IPS DF 19.7 (cell line): ENCODE results near the gene REEP1.
A peak's percentile ranks its signal among the peaks of the same experiment; 100 is the strongest.

Experiments used
- DNase-seq: peaks from one replicate; pipeline ENCODE4 v3.0.0-alpha.2; 2013; ENCODE audit warnings: low read depth, low spot score

REEP1 gene, protein sequence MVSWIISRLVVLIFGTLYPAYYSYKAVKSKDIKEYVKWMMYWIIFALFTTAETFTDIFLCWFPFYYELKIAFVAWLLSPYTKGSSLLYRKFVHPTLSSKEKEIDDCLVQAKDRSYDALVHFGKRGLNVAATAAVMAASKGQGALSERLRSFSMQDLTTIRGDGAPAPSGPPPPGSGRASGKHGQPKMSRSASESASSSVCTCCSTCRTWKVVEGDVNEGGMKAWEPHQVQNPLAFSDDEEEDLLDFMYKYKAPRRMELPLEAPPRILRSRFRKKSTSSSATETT

DNA sequence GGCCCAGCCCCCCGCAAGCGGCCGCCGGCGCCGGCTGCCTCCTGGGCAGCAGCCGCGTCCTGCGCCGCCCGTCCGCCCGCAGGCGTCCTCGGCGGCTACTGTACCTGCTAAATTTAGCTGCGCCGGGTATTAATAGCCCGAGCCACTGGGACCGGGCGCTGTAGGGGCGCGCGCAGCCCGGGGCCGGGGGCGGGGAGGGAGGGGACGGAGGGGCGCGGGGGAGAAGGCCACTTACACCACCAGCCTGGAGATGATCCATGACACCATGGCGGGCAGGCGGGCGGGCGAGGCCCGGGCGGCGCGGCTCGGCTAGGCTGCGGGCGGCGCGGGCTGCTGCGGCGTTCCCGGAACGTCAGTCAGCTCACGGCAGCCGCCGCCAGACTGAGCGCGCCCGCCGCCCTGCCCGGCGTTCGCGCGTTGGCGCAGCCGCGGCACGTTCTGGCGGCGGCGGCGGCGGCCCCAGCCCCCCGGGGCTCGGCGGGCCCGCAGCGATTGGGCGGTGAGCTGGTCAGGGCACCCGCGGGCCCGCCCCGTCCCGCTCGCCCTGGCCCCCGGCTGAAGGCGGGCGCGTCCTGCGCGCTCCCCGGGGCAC, at the start of gene REEP1:
REEP1 (minus strand) TSS at position 383 of the 592 bp plus-strand sequence; CDS start at position 267, 116 bp downstream.
- DNase-seq, result no peak

DNA sequence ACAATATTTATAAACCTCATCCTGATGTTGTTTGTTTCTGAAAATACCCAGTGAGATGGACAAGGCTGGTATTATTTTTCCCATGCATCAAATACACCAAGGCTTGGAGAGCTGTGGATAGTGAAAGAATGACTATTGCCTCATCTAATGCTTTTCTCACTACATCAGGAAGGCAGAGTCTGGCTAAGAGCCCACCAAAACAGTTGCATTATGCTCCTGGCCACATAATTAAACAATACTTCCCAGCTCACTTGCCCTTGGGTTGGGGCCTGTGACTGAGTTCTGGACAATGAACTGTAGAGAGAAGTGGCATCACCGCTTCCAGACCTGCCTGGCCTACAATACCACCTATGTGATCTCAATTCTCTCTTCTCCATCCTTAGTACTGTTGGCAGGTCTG, 46.4 kb upstream of the REEP1 start:
- no peak for DNase-seq

DNA sequence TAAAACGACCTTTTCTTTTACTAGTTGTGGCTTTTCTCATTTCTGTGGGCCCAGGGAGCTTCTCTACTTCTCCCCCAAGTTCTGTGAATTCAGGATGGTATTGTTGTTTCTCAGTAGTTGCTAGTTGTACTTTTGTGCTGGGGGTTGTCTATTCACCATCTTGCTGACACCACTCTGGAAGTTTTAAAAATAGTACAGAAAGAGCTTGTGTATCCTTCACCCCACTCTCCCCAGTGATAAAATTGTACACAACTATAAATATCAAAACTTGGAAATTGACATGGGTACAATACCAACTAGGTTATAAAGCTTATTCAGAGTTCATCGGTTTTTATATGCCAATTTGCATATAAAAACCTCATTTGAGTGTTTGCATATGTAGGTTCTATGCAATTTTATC, 45.3 kb upstream of the REEP1 start:
- DNase-seq, result no peak

DNA sequence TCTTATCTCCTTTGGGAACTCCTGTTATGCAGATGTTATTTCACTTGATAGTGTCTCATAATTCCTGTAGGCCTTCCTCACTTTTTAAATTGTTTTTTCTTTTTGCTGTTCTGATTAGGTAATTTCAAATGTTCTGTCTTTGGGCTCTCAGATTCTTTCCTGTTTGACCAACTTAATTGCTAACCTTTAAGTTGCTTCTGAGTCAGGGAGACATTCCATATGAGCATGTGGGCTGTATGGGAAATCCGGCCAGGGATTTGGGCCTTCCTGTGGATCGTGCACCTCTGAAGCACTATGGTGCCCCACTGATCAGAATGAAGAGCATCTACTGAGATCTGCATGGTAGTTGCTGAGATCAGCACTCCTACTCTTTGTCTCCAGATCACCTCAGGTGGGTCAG, 44.7 kb upstream of the REEP1 start:
- DNase-seq, result no peak

DNA sequence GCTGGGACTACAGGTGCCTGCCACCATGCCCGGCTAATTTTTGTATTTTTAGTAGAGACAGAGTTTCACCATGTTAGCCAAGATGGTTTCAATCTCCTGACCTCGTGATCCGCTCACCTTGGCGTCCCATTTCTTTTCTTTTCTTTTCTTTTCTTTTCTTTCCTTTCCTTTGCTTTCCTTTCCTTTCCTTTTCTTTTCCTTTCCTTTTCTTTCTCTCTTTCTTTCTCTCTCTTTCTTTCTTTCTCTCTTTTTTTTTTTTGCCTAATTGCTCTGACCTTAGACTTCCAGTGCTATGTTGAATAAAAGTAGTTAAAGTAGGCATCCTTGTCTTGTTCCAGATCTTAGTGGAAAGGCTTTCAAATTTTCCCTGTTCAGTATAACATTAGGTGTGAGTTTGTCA, 41.0 kb upstream of the REEP1 start:
- no peak for DNase-seq

DNA sequence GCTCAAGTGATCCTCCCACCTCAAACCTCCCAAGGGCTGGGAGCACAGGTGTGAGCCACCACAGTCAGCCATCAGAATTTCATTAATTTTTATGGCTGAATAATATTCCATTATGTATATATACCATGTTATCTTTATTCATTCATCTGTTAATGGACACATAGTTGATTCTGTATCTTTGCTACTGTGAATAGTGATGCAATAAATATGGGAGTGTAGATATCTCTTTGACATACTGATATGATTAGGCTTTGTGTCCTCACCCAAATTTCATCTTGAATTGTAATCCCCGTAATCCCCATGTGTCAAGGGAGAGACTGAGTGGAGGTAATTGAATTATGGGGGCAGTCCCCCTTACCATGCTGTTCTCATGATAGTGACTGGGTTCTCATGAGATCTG, 38.2 kb upstream of the REEP1 start:
- no peak for DNase-seq

DNA sequence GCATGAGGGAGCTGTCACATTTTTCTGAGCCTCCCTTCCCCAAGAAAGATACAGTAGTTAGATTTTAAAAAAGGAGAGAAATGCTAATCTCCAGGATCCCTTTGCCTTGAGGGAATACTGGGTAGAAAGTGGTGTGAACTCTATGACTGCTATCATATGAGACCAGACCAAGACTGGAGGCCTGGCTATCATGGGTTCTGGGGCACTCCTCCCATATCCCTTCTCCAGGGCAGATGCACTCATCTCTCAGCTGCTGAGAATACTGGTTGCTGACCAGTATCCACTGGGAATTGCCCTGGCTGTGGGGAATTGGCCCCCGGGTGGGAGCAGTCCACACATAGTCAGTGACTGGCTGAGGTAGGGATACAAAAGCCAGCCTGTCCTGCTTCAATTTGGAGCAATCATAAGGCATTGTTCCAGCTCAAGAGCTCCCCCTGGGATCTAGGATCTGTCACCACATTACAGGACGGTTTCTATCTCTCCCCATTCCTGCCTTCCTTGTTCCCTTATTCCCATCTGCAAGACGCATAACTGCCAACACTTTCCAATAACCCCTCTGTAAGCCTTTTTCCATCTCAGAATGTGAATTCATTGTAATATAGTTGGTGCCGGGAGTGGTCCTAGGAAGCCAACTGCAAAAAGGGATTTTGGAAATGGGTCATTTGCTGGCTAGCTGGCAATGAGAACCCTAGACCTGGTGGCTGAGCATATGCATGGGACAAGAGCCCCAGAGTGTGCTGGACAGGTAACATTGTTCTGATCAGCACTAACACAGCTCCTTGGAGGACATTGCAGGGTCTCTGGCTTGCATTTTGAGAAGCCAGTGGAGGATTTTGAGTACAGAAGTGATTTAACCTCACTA, 35.4 kb upstream of the REEP1 start:
- DNase-seq, result peak; percentile 35

DNA sequence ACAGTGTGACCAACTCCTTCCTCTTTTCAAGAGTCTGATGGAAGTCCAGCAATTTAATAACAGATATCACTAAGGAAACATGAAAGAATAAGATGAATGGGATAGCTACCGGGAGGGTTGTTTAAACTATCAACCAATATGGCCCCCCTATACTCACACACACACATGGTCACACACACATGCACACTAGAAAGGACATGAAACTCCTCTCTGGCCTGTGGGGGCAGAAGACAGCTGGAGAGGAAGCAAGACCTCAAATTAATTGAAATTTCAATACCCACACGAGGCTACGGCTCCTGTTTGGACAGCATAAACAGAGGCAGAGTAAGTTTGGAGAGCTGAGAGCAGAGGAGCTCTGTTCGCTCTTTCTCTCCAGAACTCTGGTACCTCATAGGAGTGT, 34.7 kb upstream of the REEP1 start:
- no peak for DNase-seq

DNA sequence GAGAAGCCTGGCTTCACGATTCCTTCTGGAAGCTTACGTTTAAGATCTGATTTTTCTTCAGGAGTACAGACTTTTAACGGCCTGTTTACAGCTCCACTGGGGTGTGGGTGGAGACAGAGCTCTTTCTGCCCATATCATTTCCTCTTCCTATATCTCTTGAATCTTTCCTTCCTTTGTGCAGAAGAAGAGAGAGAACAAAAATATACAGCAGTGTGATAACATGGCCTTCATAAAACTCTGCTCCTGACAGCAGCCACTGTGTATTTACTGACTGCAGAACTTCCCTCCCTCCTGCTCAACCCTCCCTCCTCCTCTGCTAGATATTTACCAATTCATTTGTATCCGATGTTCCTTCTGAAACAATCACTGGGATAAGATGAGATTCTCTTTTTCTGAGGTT, 34.1 kb upstream of the REEP1 start:
- no peak for DNase-seq

DNA sequence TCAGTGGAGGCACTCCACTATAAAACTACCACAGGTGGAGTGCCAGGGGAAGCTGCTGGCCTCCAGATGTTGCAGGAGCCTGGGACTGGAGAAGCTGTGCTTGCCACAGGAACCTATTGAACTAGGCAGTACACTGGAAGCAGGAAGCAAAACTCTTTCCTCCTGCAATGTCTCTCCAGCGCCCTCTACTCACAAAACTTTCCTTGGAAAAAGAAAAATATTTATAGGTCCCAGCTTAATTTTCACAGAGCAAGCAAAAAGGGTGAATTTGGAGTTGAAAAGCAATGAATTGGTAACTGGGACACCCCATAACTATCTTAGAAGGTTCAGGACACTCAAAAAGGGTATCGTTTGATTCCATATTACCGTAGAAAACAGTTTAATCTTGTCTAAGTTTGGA, 33.2 kb upstream of the REEP1 start:
- DNase-seq, result no peak

DNA sequence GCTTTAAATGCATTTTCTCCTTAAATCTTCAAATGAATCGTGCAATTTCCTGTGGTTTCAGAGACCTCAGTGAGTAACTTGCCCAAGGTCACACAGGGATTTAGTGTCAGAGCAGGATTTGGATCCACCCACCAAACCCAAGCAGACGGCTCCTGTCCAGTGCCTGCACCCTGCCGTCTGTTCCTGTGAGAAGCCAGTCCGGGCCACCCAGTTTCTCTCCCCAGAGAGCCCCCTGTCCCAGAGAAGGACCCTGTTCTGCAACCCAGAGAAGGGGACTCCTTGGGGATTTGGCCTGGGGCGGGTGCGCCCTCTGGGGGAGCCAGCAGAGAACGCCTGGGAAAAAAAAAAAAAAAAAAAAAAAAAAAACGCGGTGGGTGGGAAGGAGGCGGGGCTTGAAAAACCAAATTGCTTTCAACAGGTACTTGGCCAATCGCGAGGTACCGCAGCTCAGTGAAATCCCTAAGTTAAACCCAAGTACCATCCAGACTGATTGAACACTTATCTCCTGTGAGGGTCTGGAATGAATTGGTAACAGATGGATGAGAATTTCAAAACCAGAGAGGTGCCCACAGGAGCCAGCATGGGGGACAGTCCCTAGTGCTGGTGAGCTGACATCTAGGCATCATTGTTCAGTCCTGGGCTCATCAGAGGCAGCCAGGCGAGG, 30.9 kb upstream of the REEP1 start:
- DNase-seq, result peak; percentile 17

DNA sequence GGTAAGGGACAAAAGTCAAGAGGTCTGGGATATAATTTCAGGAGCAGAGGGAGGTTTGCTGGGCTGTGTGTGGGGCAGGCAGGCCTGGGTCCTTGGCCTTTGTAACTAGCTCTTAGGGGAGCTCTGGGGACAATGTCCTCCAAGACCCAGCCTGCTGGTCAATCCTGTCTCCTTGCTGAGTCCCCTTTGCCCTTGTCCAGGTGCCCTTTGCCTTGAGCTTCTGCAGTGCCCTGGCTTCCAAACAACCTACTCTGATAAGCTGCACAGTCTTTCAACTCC, 30.0 kb upstream of the REEP1 start:
- no peak for DNase-seq

DNA sequence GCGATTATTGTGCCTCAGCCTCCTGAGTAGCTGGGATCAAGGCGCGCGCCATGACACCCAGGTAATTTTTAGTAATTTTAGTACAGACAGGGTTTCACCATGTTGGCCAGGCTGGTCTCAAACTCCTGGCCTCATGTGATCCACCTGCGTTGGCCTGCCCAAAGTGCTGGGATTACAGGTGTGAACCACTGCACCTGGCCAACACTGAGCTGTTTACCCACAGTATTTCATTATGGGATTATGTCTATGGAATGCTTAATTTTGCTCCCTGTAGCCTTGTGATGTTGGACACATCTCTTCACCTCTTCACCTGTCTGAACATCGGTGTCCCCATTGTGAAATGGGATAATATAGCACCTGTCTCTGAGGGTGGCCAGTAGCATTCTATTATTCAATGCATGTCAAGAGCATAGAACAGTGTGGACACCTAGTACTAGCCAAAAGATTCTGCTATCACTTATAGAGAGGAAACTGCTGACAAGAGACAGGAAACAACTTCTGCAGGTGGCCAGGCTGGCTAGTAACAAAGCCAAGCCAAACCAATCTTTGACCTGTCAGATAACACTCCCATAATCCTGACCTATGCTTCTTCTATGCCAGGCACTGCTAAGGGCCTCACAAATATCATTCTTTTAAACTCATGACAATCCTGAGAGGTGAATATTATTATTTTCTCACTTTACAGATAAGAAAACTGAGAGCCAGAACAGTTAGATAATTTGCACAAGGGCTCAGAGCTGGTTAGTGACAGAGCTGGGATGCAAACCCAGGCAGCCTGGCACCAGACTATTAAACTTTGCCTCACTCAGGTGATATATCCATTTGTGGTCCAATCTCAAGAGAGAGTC, 29.4 kb upstream of the REEP1 start:
- no peak for DNase-seq

DNA sequence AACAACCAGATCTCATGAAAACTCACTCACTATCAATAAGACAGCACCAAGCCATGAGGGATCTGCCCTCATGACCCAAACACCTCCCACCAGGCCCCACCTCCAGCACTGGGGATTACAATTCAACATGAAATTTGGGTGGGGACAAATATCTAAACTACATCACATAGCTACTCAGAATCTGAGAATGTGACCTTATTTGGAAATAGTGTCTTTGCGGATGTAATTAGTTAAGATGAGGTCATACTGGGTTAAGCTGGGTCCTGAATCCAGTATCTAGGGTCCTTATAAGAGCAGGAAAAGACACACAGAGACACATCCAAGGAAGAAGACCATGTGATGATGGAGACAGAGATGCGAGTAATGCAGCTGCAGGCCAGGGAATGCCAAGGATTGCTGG, 27.5 kb upstream of the REEP1 start:
- DNase-seq, result no peak

DNA sequence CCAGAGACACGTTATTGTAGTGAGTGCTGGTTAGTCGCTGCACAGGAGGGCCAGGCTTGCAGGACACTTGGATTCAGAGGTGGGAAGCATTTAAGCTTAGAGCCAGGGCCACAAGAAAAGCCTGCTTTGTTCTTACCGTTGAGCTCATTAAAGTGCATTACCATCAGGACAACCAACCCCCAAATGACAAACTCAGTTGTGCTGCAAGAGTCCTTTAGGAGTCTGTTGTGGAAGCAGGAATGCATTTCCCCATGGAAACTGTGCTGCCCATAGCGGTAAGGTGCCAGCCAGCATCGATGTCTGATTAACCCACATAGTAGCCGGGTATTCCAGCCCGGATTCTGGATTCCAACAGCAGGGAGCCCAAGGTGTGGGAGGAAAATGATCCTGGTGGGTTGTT, 23.4 kb upstream of the REEP1 start:
- peak; percentile 25 for DNase-seq

DNA sequence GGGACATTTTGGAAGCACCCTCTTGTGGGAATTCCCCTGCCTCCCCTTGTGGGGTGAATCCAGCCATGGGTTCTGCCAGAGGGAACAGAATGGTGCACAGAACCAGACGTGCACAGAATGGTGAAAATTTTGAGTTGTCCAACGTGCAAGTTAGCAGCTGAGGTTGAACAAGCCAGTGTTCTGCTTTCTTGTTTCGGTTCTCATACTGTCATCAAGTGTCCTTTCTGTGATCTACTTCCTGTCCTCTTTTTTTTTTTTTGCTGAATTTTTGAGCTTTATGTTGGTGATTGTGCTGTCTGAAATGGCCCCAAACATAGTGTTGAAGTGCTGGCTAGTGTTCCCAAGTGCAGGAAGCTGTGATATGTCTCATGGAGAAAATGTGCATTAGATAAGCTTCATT, 21.5 kb upstream of the REEP1 start:
- DNase-seq, result no peak

DNA sequence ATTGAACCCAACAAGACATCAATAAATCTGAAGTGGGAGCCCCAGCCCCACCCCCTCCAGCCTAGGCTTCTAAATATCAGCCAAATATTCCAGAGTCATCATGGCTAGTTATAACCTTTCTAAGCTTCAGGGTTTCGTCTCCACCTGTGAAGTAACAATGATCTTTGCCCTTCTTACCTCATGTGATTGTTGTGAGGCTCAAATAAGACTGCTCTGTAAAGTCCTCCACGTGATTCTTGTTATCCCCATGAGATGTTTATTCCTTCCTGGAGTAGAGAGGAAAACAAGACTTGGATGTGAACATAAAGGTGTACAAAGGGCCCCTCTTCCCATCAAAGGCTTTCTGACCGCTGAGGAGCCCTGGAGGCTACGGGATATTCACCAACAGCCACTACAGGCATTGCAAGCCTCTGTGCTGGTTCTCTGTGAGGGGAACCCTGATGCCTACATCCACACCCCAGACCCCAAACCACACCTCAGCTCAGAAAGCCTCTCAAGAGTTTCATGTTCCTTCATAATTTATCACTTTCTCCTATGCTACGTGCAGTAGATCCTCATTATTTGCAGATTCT, 20.1 kb upstream of the REEP1 start:
- no peak for DNase-seq

DNA sequence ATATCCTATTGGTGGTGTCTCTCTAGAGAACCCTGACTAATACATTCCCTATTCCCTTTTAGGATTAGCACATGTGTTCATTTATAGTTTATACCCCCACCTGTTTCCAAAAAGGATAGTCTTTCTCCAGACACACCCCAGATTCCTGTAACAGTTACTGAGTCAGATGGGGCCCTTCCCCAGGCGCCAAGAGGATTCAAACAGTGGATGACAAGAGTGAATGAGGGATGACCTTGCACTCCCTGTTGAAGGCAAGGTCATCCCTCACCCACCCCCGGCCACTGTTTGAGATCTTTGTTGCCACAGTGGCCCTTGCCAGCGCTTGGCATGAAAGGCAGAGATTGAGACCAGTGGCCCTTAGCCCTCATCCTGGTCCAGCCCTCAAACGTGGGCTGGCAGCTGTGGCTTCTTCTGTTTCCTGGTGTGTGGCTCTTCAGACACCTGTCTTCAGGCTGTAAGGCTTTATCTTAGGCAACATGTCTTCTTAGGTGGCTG, 15.3 kb upstream of the REEP1 start:
- DNase-seq, result no peak

DNA sequence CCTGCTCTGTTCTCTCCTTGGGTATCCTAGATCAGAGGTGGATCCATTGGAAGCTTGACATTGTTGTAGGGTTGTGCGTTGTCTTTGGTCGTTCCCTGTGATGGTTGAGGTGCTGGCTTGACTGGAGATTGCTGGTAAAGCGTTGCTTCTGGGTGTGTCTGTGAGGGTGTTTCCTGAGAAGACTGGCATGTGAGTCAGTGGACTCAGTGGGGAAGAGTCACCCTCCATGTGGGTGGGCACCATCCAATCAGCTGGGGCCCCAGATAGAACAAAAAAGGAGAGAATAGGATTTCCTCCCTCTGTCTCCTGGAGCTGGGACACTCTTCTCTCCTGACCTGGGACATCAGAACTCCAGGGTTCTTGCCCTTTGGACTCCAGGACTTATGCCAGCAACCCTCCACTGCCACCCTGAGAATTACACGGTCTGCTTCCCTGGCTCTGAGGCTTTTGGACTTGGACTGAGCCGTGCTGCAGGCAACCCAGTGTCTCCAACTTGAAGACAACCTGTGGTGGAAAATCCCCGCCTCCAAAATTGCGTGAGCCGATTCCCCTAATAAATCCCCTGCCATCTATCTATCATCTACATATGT, 14.8 kb upstream of the REEP1 start:
- DNase-seq, result no peak

DNA sequence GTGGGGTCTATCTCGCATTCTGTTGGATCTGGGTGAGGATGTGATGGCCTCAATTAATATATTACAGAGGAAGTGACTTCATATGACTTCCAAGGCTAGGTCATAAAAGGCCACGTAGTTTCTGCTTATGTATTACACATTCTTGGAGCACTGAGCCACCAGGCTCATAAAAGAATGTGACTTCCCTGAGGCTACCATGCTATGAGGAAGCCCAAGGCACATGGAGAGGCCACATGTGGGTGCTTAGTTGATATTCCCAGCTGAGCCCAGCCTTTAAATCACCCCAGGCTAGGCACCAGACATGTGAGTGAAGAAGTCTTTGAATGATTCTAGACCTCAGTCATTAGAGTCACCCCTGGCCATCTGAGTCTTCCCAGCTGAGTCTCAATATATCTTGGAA, 13.3 kb upstream of the REEP1 start:
- DNase-seq, result no peak

DNA sequence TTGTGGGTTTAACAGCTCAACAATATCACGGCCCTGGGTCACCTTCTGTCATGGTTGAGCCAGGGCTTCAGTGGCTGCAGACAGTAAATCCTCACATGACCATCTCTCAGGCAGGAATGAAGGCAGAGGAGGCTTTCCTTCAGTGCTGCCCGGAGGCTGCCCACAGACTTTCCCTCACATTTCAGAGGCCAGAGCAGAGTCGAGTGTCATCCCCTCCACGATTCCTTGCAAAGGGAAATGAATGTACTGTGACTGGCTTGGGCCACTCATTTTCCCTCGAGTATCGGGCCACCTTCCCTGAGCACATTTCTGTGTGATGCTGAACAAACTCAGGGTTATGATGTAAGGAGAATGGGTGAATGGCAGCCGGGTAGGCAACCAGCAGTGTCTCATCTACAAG, 10.0 kb upstream of the REEP1 start:
- DNase-seq, result no peak
